Mucosa of descending colon (tissue), 3 donors: ENCODE results near the gene ATP2C2. TPM values are rescaled to one million over a fixed set of nuclear protein-coding genes. Genes with fewer than 3 reads are reported as not detected.
A peak's percentile ranks its signal among the peaks of the same experiment; 100 is the strongest.

Experiments used
- ATAC-seq: fragments of 200-7000 bp; cut with Tn5 transposase; one replicate; pipeline ENCODE4 v1.9.1; 2020; ENCODE audit warnings: mild to moderate bottlenecking, moderate library complexity
- DNase-seq, 3 donors: peaks; one replicate each; pipeline ENCODE4 v3.0.0-alpha.2; 2020
- H3K36me3 ChIP-seq: fragments of 200-600 bp; one replicate; pipeline ENCODE4 v1.8.0; 2021; ENCODE audit warnings: low read depth, mild to moderate bottlenecking
- H3K4me1 ChIP-seq: fragments of 200-600 bp; one replicate; pipeline ENCODE4 v1.8.0; 2021; ENCODE audit warnings: low read depth, mild to moderate bottlenecking
- H3K4me3 ChIP-seq: fragments of 200-600 bp; one replicate; pipeline ENCODE4 v1.8.0; 2021; ENCODE audit warnings: mild to moderate bottlenecking
- H3K9me3 ChIP-seq: fragments of 200-600 bp; one replicate; pipeline ENCODE4 v1.8.0; 2021; ENCODE audit warnings: mild to moderate bottlenecking
- CTCF ChIP-seq: fragments of 200-600 bp; IDR thresholded peaks from one replicate; pipeline ENCODE4 v1.8.0; 2022; ENCODE audit warnings: antibody characterized with exemption, mild to moderate bottlenecking
- intact Hi-C, 2 donors: fragments of 100-400 bp; cut with DNase I in 1 of 2; cut with micrococcal nuclease in 1 of 2; formaldehyde crosslinking; loops; one replicate each; pipeline versions ENCODE4 v1.11.0 to v1.11.1; 2022; cut with DNase I, micrococcal nuclease
- total RNA-seq, 3 donors: library from RNA; stranded (reverse); fragmentation: NEBNext Ultra II Directional in 2 of 3; extraction: Animal tissue kit (Norgen Biotek cat#: 25700) in 2 of 3; gene quantifications; one replicate each; pipeline versions ENCODE4 v1.2.1 to v1.2.4, GENCODE V29; 2021 to 2023
- donor health status: DM: no; HTN: no; CAD: no; lungs with moderate emphysema.
- donor health status: DM: no; HTN: no; CAD: no.
- donor health status: DM: no; HTN: yes; CAD: no.

Gene ATP2C2
- total RNA-seq, 3 donors from 2014 or later = 98.8 to 322 (median 159) TPM

DNA sequence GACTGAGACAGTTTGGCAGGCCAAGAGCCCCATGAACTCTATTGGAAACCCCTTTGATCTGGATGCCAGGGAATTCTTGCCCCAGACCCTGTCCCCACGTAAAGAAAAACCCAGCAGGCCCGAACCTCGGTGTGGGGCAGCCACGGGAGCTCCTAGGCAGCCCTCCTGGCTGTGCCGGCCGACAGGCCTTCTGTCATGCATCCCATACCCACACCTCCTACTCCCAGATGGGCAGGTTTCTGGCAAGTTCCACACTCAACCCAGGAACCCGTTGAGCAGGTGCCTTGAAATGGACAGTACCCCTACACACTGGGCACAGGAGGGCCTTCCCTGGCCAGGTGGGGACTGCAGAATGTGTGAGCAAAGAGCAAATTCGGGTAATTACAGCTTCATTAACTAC, 23.6 kb upstream of the ATP2C2 start:
- Histone ChIP-seq H3K9me3 (no peaks in the 10 kb centered on the region), H3K4me1 (peaks cover 25% of the 10 kb centered on the region), H3K36me3 (no peaks in the 10 kb centered on the region), H3K4me3 (no peak overlapping the region)
- no peak for TF ChIP-seq CTCF
- DNase-seq (peak in 1 of 3 donors; percentile 25), ATAC-seq (no peak)
- intact Hi-C loops = no loop called here

DNA sequence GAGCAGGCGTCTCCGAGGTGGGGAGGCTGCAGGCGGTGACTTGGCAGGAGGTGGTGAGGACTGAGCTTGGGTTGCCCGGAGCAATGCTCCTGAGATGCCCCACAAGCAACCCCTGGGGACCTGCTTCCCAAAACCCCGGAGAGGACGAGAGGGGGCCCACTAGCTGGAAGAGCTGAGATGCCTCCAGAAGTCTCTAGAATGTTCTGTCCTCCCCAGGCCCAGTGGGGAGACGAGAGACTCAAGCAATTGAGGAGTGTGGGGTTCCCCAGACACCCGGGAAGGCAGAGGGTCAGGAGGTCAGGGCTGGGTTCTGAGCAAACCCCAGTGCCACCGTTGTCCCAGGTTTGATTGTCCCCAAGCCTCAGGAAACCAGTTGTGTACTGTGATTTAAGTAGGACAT, 21.2 kb upstream of the ATP2C2 start:
- DNase-seq (peak in 1 of 3 donors; percentile 21), ATAC-seq (no peak)
- H3K4me3 ChIP-seq = no peak overlapping the region
- TF ChIP-seq CTCF = no peak
- H3K4me1 ChIP-seq = peaks cover 31% of the 10 kb centered on the region
- no peaks in the 10 kb centered on the region for H3K9me3 ChIP-seq
- intact Hi-C loops = no loop called here
- H3K36me3 ChIP-seq = no peaks in the 10 kb centered on the region

DNA sequence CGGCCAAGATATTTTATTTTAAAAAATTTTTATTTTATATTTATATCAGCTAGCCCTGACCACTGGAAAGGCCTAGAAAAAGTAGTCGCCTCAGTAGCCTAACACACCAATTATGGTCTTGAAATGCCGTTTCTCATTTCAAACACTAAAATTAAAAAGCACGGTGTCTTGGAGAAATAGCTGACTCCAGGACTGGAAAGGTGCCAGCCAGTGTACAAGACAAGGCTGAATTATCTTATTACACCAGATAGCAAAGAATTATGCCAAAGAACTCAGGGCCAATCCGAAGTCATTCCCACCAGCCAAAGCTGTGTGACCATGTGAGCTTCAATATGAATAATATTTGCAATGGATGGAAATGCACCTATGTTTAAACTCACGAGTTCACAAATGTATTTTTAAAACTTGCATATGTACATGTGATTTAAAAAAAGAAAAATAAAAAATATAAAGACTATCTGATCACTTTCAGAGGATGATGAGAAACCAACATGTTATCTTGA, 19.9 kb upstream of the ATP2C2 start:
- Histone ChIP-seq H3K4me3 (no peak overlapping the region), H3K9me3 (no peaks in the 10 kb centered on the region), H3K36me3 (no peaks in the 10 kb centered on the region), H3K4me1 (peaks cover 28% of the 10 kb centered on the region)
- DNase-seq (peak in 1 of 3 donors; percentile 60), ATAC-seq (no peak)
- no peak for TF ChIP-seq CTCF
- intact Hi-C loops = no loop called here

GRCh38 chr16:84349862-84350684, 18.3 kb upstream of the ATP2C2 start:
- no peaks in the 10 kb centered on the region for H3K9me3 ChIP-seq
- intact Hi-C loops = no loop called here
- H3K4me3 ChIP-seq = no peak overlapping the region
- ATAC-seq (peak; percentile 94), DNase-seq (peak; percentile 70 to 85 (median 81))
- H3K36me3 ChIP-seq = no peaks in the 10 kb centered on the region
- H3K4me1 ChIP-seq = peaks cover 28% of the 10 kb centered on the region
- TF ChIP-seq CTCF = no peak

DNA sequence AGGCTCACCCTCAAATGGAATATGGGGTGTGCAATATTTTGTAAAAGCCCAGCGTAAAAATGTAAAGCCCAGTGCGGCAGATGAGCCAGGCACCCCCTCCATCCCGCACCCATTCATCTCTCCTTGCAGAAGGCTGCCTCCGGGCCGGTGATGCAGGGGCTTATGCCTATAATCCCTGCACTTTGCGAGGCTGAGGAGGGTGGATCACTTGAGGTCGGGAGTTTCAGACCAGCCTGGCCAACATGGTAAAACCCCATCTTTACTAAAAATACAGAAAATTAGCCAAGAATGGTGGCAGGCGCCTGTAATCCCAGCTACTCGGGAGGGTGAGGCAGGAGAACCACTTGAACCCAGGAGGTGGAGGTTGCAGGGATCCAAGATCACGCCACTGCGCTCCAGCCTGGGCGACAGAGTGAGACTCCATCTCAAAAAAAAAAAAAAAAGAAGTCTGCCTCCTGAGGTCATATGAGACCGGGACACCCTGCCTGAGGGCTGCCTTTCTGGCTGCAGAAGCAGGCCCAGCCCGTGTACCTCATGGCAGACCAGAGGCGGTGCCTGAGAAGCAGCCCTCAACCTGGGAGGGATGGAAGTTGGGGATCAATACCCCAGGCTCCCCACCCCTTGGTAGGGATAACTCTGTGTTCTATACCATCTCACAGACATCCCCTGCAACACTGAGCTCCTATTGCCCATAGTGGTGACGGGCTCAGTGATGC, 17.5 kb upstream of the ATP2C2 start:
- DNase-seq (peak in 1 of 3 donors; percentile 45), ATAC-seq (peak; percentile 2)
- intact Hi-C loops = no loop called here
- peaks cover 28% of the 10 kb centered on the region for H3K4me1 ChIP-seq
- TF ChIP-seq CTCF = no peak
- H3K4me3 ChIP-seq = no peak overlapping the region
- H3K9me3 ChIP-seq = no peaks in the 10 kb centered on the region
- H3K36me3 ChIP-seq = no peaks in the 10 kb centered on the region
